Esophagus muscularis mucosa (tissue), 4 donors: ENCODE results near the gene REG4. TPM values are rescaled to one million over a fixed set of nuclear protein-coding genes. Genes with fewer than 3 reads are reported as not detected.

ENCODE experiments used
- DNase-seq: peaks from one replicate; pipeline ENCODE4 v3.0.0-alpha.2; 2017; ENCODE audit errors: extremely low spot score
- H3K27ac ChIP-seq, 4 donors: fragments of 200-600 bp; sonication (generic); replicated peaks in 1 of 4; 1 replicate in 3 of 4; 2 replicates in 1 of 4; pipeline ENCODE4 v1.5.1; 2016 to 2019; ENCODE audit warnings: mild to moderate bottlenecking in 1 of 4
- H3K27me3 ChIP-seq, 4 donors: fragments of 200-600 bp; sonication (generic); one replicate each; pipeline versions ENCODE4 v1.5.1 to v1.6.0; 2016 to 2019
- H3K36me3 ChIP-seq, 4 donors: fragments of 200-600 bp; sonication (generic); one replicate each; pipeline ENCODE4 v1.5.1; 2016 to 2019
- H3K4me1 ChIP-seq, 4 donors: fragments of 200-600 bp; sonication (generic); one replicate each; pipeline ENCODE4 v1.5.1; 2016 to 2019
- H3K4me3 ChIP-seq, 4 donors: fragments of 200-600 bp; sonication (generic); 1 replicate in 2 of 4; 2 replicates in 2 of 4; pipeline ENCODE4 v1.5.1; 2016 to 2019; ENCODE audit warnings: mild to moderate bottlenecking in 4 of 4, moderate library complexity in 1 of 4
- H3K9me3 ChIP-seq, 4 donors: fragments of 200-600 bp; sonication (generic); 1 replicate in 3 of 4; 2 replicates in 1 of 4; pipeline ENCODE4 v1.5.1; 2016 to 2019
- EP300 ChIP-seq: sonication (generic); formaldehyde crosslinking; IDR thresholded peaks from one replicate; pipeline ENCODE4 v1.6.1; 2017; ENCODE audit warnings: antibody characterized with exemption
- POLR2A ChIP-seq: fragments of 450-650 bp; IDR thresholded peaks from one replicate; pipeline ENCODE4 v1.6.1; 2017; ENCODE audit warnings: antibody characterized with exemption, moderate library complexity, mild to moderate bottlenecking, low read depth
- POLR2AphosphoS5 ChIP-seq, 2 donors: sonication (generic); formaldehyde crosslinking; IDR thresholded peaks; one replicate each; pipeline ENCODE4 v1.6.1; 2017; ENCODE audit warnings: antibody characterized with exemption in 2 of 2
- WGBS: methylation state at CpG from one replicate; pipeline ENCODE4 v1.1.5; 2018; 5-methylcytosine and 5-hydroxymethylcytosine counted together
- intact Hi-C: fragments of 100-400 bp; cut with DNase I; formaldehyde crosslinking; loops from one replicate; pipeline ENCODE4 v1.15.1; 2023
- total RNA-seq, 4 donors: library from RNA; depleted of rRNA; stranded (reverse); fragments of >200 nt; gene quantifications; one replicate each; pipeline versions ENCODE4 v1.1.0 to v1.2.1, GENCODE V29; 2016
- TF ChIP-seq, protein P1 (sequence below), 3 experiments: fragments of 200-600 bp in 2 of 3; fragments of 450-650 bp in 1 of 3; sonication (generic) in 2 of 3; IDR thresholded peaks; one replicate each; pipeline ENCODE4 v1.5.1; 2017 to 2019; ENCODE audit warnings: antibody characterized with exemption in 3 of 3, mild to moderate bottlenecking in 2 of 3, moderate library complexity in 1 of 3

REG4 gene
- total RNA-seq, 4 donors from 2014 or later, result not detected

DNA sequence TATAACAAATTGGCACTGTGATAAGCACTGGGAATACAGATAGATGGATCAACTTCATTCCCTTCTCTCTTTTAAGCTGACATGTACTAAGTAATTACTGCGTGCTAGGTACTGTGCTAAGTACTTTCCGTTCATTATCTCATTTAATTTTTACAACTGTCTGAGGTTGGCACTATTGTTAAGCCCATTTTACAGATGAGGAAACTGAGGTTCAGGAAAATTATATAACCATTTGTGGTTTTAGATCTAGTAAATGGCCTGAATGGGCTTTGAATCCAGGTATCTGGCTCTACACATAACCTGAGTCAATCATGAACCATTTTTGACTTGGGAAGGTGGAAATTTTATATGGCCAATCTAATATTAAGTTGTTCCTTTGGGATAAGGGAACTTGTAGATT, 39.0 kb downstream of the REG4 start:
- H3K27ac ChIP-seq, result no peak overlapping the region
- no peaks in the 10 kb centered on the region for H3K27me3 ChIP-seq
- intact Hi-C loops, result no loop called here
- no peak for DNase-seq
- no peak for TF ChIP-seq EP300
- no peak for TF ChIP-seq POLR2AphosphoS5 (IDR thresholded peaks at IDR 0.05)
- no peak for TF ChIP-seq POLR2A
- TF ChIP-seq, protein P1, sequence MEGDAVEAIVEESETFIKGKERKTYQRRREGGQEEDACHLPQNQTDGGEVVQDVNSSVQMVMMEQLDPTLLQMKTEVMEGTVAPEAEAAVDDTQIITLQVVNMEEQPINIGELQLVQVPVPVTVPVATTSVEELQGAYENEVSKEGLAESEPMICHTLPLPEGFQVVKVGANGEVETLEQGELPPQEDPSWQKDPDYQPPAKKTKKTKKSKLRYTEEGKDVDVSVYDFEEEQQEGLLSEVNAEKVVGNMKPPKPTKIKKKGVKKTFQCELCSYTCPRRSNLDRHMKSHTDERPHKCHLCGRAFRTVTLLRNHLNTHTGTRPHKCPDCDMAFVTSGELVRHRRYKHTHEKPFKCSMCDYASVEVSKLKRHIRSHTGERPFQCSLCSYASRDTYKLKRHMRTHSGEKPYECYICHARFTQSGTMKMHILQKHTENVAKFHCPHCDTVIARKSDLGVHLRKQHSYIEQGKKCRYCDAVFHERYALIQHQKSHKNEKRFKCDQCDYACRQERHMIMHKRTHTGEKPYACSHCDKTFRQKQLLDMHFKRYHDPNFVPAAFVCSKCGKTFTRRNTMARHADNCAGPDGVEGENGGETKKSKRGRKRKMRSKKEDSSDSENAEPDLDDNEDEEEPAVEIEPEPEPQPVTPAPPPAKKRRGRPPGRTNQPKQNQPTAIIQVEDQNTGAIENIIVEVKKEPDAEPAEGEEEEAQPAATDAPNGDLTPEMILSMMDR (IDR thresholded peaks at IDR 0.05), result no peak
- H3K4me3 ChIP-seq, result no peak overlapping the region
- H3K9me3 ChIP-seq, result no peaks in the 10 kb centered on the region
- H3K36me3 ChIP-seq, result no peaks in the 10 kb centered on the region
- WGBS, result 97% methylated on average over 2 of the region's 2 CpGs
- H3K4me1 ChIP-seq, result peaks cover 1 to 29% (median 23%) of the 10 kb centered on the region in 4 donors

DNA sequence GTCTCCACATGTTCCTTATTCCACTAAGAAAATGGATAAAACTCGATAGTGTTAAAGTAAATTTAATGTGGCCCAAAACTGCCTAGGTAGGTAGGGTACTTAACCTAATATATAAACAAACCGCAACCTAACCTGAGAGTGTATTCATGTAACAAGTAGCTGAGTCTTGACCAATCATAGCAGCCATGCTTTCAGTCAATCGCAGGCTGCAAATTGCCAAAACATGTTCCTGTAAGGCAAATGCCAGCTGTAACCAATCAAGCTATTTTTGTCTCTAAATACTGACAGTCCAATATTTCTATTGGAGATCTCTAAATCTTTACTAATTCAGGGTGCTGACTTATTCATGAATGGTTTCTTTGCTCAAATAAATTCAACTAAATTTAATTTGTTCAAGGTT, 39.5 kb downstream of the REG4 start:
- peak; percentile 29 for DNase-seq
- H3K4me3 ChIP-seq, result no peak overlapping the region
- peaks cover 7 to 35% (median 25%) of the 10 kb centered on the region in 4 donors for H3K4me1 ChIP-seq
- intact Hi-C loops, result no loop called here
- H3K27me3 ChIP-seq, result no peaks in the 10 kb centered on the region
- H3K36me3 ChIP-seq, result no peaks in the 10 kb centered on the region
- WGBS, result 79% methylated on average over 3 of the region's 3 CpGs
- no peak overlapping the region for H3K27ac ChIP-seq
- TF ChIP-seq, protein P1 (IDR thresholded peaks at IDR 0.05), result no peak
- TF ChIP-seq EP300, result no peak
- H3K9me3 ChIP-seq, result no peaks in the 10 kb centered on the region

DNA sequence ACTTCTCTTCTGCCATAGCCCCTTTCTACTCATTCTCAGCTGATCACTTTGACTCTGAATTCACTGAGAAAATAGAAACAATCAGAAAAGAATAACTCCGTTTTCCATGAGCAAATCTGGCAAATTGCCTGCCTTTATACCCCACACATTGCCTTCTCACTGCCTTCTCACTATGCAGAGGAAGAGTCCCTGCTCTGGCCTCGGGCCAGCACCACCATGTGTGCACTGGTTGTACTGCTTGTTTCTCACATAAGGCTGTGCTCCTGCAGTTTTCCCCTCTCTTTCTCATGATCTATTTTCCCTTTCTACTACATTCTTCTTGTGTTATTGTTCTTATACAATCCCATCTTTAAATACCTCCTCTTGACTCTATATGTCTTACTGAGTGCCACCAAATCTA, 40.2 kb downstream of the REG4 start:
- 37% methylated on average over 2 of the region's 2 CpGs for WGBS
- TF ChIP-seq, protein P1 (IDR thresholded peaks at IDR 0.05), result no peak
- no peak for TF ChIP-seq POLR2AphosphoS5 (IDR thresholded peaks at IDR 0.05)
- no peak for TF ChIP-seq EP300
- TF ChIP-seq POLR2A, result no peak
- H3K4me1 ChIP-seq, result peaks cover 14 to 42% (median 29%) of the 10 kb centered on the region in 4 donors

DNA sequence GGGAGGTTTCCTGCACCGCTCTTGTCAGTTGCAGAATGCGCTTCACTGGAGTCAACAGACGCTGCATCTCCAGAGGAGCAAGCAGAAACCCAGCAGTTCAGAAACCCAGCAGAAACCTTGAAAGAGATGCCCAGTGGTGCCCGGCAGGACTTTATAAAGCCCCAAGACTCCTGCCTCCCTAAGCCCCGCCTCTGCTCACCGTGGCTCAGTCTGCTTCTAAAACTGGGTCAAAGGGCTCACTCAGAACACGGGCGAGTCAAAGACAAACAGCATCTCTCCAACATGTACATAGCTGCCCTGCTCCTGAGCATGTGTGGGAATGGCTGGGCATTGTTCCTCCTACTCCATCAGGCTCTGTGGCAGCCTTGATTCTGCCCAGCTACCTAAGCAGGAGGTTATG, 42.5 kb downstream of the REG4 start, which contains the start of gene HMGCS2:
Gene HMGCS2 (minus strand): TSS at position 128 of the 400 bp plus-strand sequence. CDS start 61 bp downstream, at position 67.
- Histone ChIP-seq H3K36me3 (no peaks in the 10 kb centered on the region), H3K27me3 (no peaks in the 10 kb centered on the region), H3K4me1 (peaks cover 15 to 37% (median 28%) of the 10 kb centered on the region in 4 donors), H3K9me3 (no peaks in the 10 kb centered on the region), H3K4me3 (no peak within 1 kb of the TSS), H3K27ac (peak within 1 kb of the TSS in 1 of 4 donors; percentile 10)
- 67% methylated on average over 8 of the region's 8 CpGs for WGBS
- peak; percentile 80 for DNase-seq
- TF ChIP-seq, protein P1 (IDR thresholded peaks at IDR 0.05), result no peak
- TF ChIP-seq POLR2AphosphoS5 (IDR thresholded peaks at IDR 0.05) (no peak), EP300 (no peak), POLR2A (no peak)
- intact Hi-C loops, result no loop called here

More for the DNA sequence above, 40.2 kb downstream of the REG4 start:
- Histone ChIP-seq H3K27ac (no peak overlapping the region), H3K27me3 (no peaks in the 10 kb centered on the region), H3K36me3 (no peaks in the 10 kb centered on the region), H3K4me3 (no peak overlapping the region), H3K9me3 (no peaks in the 10 kb centered on the region)
- DNase-seq, result peak; percentile 60
- intact Hi-C loops, result no loop called here

DNA sequence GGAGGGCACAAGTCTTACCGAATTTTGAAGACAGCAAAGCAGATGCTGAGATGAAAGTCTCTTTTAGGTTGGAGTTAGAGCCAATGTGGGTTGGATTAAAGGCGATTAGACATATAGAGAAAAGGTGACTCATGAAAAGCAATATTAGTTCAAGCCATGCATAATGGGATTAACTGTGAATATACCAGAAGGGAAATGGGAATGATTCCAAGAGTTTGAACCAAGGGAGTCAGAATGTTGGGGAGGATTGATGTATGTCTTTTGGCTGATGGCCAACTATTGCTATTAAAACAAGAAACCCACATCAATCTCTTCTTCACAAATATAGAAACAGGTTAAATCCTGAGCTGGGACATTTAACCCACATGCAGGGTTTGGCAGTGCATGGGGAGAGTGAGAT, 43.8 kb downstream of the REG4 start:
- peak; percentile 7 for DNase-seq
- 63% methylated on average over 2 of the region's 2 CpGs for WGBS
- intact Hi-C loops, result no loop called here
- H3K4me3 ChIP-seq, result no peak overlapping the region
- H3K36me3 ChIP-seq, result peaks cover 0 to 7% (median 0%) of the 10 kb centered on the region in 4 donors
- H3K27ac ChIP-seq, result no peak overlapping the region
- H3K4me1 ChIP-seq, result peaks cover 11 to 32% (median 22%) of the 10 kb centered on the region in 4 donors
- no peaks in the 10 kb centered on the region for H3K9me3 ChIP-seq
- no peaks in the 10 kb centered on the region for H3K27me3 ChIP-seq
- TF ChIP-seq, protein P1 (IDR thresholded peaks at IDR 0.05), result no peak
- TF ChIP-seq POLR2AphosphoS5 (IDR thresholded peaks at IDR 0.05) (no peak), POLR2A (no peak), EP300 (no peak)
